Activated CD4-positive, CD25-positive, alpha-beta regulatory T cell (primary cell): Measurements from ENCODE around the gene WWOX.
"Not testable (repeated sequence)": the region's sequence is repeated elsewhere in the genome, so short reads cannot be mapped to it uniquely, and the experiment has no call there.

ENCODE experiments used
- DNase-seq, 4 experiments: peaks; one replicate each; lab custom pipeline; 2025; lab: John Stamatoyannopoulos, UW

The WWOX gene

DNA sequence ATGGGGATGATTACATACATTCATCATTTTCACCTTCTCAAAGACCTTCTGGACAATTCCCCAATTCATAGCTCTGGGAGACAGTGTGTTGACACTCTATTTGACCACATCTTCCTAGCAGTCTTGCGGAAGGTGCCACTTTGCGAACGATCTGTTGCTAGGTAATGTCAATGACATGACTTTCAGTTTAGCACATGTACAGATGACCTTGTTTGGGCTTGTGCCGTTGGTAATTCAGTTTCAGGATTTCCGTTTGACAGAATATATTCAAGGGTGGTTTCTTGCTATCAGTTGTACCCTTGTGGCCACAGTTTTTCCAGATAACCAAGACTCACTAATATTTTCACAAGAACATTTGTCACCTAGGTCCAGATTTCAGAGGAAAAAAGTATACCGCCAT lies 478.2 kb downstream of the WWOX start:
- no peak for DNase-seq

DNA sequence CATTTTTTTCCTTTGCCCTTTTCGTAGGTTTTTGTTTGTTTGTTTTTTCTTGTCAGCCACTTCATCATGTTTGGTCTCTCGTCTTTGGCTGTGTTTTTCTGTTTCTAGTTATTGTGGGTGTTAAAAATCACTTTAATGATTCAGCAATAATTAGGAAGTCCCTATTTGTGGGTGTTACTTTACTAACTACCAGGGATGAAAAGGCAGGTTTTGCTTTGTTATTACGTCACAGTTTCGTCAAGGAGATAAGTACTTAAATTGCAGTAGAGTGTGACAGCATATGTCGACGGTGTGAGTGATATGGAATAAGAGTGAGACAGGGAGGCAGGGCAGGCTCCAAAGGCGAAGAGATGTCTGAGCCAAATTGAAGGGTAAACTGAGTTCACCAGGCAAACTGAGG lies 479.6 kb downstream of the WWOX start:
- no peak for DNase-seq

DNA sequence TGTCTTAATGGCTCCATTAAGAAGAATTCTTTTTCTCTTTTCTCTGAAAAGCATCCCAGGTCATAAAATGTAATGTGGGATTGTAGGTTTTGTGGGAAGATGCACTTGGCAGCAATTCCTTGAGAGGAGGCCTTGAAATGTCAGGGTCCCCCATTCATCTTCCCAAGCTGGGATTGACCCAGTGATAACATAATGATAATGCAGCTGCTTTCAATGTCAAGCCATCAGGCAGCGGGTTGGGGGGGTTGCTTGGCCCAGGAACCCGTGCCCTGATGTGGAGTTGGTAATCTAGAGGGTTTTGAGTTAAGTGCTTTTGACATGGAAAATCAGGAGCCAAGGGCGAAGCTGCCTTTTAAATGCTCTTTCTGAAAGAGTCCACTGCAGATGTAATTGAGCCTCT lies 484.0 kb downstream of the WWOX start:
- no peak for DNase-seq

DNA sequence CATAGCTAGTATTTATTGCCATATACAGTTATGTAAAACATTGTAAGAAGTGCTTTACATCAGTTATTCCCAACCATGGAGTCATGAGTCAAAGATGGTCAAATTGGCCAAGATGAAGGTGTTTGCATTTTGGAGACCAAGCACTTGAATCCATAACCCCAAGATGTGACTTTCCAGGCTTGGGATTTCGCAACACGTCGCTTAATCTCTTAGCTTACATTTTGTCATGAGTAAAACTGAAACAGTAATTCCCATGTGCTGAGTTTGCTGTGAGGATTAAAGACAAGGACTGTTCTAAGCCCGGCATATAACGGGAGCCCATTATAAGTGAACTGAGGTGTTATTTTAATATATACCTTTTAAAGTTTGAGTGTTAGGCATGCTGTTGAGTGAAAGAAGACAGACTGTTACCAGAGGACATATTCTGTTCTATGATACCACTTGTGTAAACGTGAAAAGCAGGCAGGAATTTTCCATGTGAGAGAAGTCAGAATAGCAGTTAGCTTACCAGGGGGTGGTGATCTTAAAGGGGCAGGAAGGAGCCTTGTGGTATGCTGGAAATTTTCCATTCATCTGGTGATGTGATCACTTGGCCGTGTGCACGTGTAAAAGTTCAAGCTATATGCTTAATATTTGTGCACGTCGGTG lies 484.9 kb downstream of the WWOX start:
- DNase-seq: no peak

DNA sequence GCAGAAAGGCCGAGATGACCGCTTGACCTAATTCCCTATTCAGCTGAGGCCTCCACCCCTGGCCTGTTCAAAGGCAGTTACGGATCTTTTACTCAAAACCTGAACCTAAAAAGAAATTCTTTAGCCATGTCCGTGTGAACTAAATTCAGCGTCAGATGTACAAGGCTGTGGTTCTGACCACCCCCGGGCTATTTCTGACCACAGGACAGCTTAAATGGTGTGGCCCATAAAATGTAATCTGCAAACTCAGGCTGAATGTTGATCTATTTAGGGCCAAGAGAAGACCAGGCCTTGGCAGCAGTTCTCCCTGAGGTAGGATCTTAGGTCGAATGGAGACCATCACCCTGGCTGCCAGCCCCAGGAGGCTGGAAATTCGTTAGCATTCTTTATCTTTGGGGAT lies 485.5 kb downstream of the WWOX start:
- DNase-seq: no peak

DNA sequence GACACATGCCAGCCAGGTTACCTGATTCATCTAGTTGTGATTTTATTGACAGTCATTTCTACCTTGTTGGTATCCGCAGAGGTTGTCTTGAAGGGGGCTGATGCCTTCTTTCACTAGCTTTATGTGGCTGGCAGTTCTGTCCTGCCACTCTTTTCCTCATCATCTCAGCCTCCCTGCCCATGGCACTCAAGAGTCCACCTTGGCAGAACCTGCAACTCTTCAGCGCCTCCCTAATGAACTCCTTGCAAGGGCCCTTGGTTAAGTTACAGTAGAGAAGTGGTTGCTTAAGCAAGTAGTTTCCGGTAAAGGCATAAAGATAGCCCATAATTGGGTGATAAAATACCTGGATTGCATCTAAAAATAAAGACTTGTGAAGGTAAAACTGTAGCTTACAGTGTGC lies 489.9 kb downstream of the WWOX start:
- no peak for DNase-seq

DNA sequence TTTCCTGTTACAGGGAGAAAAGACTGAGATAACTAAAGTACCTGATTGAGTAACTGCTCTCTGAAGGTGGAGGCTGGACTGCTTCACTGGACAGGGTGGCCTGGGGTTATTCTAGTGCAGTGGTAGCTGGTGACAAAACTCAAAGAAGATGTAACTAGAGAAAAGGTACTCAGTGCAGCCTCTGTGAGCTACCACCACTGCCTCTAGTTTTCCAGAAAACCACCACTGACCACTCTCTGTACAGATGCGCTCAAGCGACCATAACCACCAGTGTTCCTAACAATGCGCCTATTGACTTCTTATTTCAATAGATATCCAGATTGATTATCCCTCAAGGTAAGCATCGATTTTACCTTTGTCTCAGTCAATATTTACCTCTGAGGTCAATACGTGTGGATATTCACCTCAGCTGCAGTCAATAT lies 492.2 kb downstream of the WWOX start:
- no peak for DNase-seq

DNA sequence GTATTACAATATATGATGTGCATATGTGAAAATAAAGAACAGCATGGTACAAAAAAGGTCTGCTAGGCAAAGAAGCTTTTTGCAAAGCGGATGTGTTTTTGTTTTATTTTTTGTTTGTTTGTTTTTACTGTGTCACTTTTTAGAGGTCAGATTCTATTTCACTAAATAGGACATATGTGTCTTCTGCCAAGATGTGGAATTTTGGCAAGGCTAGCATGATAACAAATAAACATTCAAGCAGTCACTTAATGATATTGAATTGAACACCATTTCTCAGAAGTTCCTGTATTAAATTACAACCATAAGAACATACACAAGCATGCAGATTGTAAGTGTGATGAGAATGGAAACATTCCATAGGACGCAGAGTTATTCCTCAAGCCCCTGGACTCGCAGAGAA lies 492.7 kb downstream of the WWOX start:
- DNase-seq: no peak

DNA sequence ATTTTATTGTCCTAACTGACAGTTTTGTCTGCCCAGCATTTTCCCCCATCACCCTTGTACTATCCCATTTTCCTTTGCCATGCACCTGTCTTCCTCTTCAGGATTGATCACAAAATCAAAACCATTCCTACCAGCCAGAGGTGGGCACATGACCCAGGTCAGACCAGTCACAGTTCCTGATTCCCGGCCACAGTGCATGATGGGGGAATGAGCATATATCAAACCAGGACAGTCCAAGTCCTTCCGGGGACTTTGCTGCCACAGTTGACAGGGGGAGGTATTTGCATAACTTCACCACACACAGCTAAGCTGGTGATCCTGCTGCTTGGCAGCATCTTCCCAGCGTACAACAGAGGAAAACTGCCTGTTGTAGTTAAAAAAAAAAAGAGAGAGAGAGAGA lies 493.9 kb downstream of the WWOX start:
- DNase-seq: no peak

DNA sequence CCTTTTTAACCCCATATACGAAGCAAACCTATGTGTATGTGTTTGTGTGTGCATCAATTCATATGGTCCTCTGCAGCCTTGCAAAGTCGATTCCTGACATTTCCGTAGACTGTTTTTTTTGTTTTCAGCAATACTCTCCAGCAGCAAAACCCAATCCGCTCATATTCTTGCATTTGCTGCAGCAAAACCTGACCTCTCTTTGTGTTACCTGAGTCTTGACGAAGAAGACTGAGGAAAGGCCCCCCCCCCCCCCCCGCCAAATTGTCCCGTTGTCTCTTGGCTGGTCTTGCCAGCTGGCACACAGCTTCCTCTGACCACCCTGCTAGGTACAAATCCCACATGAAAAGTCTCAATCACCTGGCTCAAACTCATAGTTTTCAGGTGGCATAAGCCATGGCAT lies 494.7 kb downstream of the WWOX start:
- no peak for DNase-seq

DNA sequence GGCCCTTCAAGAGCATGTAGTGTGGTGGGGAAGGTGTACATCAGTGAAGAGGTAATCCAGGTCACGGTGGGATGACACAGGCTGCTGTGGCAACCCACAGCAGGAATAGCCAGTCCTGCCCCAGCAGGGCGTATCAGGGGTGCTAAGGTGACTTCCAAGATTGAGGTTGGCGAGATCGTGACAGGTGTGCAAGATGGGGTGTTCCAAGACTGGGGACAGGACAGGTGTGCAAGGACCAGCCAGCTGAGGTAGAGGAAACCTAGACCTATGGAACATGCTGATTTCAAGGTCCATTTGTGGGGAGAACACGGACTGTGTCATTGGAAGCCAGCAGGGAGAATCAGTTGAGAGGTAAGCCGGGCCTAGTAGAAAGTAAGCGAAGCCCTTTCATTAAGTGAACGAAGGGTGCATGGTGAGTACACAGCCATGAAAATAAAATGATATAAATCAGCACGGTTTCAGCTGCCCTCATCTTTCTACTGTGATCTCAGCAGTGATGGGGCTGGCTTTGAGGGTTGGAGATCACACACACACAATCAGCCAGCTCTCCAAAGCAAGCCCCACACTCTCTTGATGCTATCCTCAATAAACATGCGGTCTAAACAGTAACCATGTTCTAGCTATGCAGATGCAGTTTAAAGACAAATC lies 497.0 kb downstream of the WWOX start:
- no peak for DNase-seq

DNA sequence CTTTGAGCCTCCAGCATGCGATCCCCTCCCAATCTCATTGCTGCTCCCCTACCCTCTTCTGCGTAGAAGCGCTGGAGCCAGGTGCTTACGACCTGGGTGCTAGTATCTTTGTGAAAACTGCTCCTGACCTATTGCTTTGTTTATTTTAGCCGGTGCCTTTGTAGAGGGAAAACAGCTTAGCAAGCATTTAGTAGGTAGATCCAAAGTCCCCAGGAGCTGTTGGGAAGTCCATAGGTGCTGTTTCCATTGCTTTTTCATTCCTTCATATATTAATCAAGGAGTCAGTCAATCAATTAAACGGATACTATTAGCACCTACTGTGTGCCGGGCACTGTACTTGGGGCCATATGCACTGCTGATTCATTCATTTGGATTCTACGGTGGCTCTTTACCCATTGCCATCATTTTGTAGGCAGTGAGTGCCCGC lies 497.6 kb downstream of the WWOX start:
- no peak for DNase-seq

DNA sequence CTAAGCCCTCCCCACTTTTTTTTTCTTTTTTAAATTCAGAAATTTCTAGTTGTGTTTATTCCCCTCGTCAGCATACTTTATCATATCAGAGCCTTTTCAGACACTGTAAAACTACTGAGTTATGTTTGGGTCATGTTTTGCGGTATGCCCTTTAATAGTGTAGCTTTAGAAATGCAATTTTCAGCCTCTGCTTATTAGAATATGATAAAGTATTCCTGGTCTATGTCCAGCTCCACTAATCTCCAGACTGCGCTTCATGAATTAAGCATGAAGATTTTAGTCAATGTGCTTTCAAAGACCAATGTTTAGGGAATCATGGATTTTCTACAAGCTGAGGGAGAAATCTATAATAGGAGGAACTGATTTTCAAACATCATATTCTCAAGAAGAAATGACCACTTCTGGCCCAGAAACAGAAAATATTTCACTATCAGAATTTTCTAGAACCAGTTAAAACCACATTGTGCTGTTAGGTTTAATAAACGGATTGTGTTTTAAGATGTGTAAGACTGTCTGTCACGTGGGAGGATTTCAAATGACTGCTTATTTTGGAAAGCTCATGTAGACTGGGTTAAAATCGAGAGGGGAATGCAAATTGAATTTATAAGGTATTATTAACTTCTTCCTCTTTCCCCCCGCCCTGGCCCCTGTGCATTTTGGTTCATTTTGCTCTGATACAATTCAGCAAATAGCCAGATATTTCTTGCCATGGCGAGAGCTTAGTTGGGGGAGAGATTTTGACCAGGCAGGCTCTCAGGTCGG lies 498.5 kb downstream of the WWOX start:
- DNase-seq: no peak

DNA sequence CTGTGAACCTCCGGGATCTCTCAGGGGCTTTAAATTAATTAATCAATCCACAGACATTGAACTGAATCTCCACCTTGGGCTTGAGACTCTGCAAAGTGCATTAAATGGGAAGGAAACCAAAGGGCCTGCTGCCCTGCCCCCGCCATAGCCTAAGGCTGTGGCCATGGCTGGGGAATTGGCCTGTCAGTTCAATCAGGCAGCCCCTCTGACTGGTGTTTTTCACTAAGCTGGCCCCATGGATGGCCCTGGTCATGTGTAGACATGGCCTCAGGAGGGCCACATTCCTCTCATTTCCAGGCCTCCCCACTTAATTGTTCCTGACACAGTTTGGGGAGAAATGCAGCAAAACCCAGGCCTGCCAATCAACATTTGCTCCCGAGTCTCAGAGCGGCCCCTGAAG lies 499.8 kb downstream of the WWOX start:
- DNase-seq: no peak

DNA sequence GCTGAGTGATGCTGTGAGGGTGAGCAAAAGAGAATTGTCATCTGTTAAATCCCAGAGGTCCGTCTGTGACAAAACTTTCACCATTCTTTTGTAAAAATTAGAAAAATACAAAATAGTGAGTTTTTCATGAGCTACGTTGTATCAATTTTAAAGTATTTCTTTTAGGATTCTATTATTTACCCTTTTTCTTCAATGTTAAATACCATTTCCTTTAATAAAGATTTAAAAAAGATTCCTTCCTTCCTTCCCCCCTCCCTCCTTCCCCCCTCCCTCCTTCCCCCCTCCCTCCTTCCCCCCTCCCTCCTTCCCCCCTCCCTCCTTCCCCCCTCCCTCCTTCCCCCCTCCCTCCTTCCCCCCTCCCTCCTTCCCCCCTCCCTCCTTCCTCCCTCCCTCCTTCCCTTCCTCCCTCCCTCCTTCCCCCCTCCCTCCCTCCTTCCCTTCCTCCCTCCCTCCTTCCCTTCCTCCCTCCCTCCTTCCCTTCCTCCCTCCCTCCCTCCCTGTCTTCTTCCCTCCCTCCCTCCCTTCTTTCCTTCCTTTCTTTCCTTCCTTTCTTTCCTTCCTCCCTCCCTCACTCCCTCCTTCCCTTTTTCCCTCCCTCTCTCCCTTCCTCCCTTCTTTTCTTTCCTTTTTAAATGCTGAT lies 505.1 kb downstream of the WWOX start:
- DNase-seq: not testable (repeated sequence)

DNA sequence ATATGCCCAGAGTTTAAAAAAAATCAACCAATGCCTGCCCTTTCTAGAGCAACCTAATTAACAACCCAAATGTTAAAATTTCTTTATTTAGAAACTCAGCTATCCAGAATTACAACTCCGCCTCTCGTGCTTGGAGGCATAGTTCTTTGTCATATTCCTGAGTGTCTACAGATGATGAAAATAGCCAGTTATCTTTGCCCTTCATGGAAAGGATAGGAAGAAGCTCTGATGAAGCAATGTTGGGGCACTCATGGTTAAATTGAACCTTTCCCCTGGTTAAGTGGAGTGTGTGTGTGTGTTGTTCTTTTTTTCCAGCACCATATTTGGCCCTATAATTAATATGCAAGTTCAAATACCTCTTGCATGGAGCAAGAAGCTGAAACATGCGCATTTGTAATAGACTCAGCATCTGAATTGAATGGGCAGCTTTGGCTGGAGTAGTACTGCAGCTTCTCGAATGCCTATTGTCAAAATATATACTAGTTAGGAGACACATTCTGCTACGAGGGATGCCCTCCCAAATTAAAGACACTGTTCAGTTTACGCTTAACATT lies 506.2 kb downstream of the WWOX start:
- DNase-seq: no peak

DNA sequence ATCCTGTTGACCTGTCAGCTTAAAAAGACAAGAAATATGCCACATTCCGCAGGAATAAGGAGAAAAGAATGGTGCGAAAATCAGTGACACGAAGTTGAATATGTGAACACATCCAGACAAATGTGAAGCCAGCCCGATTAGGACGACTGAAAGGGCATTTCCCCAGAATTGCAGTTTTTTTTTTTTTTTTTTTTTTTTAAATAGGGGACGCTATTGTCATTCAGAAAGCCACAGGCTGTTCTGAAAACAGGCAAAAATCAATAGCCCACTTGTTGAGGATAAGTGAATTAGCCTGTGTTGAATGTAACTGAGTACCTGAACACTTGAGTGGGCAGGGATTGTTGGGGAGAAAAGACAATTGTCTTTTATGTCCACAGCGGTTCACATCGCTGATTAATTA lies 507.1 kb downstream of the WWOX start:
- DNase-seq: no peak

DNA sequence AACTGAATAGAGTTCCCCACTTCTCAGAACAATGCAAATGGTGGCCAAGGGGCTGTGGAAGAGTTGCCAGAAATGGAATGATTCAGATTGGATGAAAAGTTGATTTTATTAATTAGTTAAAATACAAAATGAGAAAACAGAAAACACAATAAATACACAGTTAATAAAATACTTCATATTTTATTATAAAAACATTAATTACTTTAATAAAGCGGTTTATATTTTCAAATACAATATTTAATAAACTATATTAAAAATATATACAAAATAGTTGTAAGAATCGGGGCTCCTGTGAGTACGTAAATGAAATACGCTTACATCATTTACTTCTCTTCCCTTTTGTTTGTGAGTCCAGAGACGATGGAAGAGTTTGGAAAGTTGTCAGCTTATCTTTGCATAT lies 507.6 kb downstream of the WWOX start:
- DNase-seq: no peak

DNA sequence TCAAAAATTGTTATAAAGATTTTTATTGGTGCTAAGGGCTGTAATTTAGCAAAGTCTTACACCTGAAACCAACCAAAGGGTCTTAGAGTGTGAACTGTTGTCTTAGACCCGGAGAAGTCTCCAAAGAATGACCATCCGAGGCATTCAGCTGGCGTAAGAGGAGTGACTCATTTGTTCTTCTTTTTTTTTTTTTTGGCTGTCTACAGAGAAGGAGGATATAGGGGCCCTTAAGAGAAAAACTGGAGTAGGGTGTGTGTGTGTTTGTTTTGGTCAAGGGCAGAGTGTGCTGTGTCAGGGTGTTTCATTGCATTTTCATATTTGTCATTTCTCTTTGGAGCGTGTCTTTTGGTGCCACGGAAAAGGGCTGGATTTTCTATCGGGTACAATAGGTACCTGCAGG lies 508.0 kb downstream of the WWOX start:
- DNase-seq: no peak

DNA sequence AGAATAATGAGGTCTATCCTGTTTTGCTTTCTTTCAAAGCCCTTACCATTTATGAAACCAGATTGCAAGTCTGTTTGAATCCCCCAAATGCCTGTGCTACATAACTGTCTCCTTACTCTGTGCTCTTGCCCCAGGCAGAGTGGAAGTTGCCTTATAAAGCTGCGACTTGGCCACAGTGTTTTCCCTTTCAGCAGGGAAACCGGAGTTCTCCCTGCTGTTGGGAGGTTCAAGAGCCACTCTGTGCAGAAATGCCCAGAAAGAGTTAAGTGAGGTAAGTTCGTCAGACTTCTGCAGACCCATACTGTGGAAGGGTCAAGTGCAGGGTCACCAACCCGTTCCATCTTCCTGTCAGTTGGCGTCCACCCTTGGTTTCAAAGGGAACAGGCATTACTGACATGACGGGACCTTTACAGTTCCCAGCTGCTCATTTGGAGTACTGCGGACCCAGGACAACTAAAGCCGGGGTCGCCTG lies 508.9 kb downstream of the WWOX start:
- DNase-seq: no peak

DNA sequence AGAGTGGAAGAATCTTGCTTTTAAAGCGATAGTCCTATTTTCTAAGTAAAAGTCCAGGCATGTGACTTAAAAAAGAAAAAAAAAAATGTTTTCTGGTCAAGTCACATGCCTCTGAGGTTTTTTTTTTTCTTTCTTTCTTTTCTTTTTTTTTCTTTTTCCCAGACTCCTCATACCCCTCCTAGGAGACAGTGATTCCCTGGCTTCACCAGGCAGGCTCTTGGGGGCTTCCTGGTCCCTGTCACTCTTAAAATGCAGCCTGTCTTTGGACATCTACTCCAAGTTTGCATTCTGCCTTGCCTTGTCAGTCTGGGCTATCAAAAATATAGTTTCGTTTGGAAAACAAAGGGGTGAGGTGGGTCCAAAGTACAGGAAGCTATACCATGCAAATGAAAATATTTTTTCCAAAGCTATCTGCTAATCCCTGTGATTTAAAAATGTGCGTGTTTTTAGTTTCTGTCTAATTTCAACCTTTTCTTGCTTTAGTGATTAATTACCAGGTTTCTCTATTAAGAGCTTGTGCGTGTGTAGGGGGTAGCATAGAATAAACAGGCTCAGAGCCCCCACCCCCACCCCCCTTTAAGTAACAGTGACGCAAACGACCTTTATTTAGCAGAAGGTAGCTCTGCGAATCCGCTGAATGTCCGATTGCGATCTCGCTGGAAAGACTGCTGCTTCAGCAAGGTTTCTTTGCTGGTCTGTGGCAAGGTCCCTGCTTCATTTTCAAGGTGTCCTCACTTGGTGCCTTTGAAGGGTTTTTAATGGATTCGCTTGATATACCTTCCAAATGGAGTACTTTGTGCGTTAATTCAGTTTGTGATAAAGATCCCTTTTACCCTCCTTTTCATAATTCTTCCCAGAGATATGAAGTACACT lies 510.2 kb downstream of the WWOX start:
- DNase-seq: no peak
